PC-9 (cell line): ENCODE data around the gene TRPV5. TPM values are rescaled to one million over a fixed set of nuclear protein-coding genes. Genes with fewer than 3 reads are reported as not detected.

Experiments
- BruUV-seq: library from RNA; stranded (reverse); fragments of 400-500 nt; replicated peaks from 2 replicates; lab custom pipeline; 2021; lab: Mats Ljungman, UMichigan
- CTCF ChIA-PET: fragments of 300-600 bp; sonication (Branson Sonifier 250); formaldehyde crosslinking; loops from one replicate; lab custom pipeline; 2022; ENCODE audit warnings: antibody characterized with exemption; lab: Charles Lee
- POLR2A ChIA-PET: fragments of 300-600 bp; sonication (Branson Sonifier 250); formaldehyde crosslinking; loops from one replicate; lab custom pipeline; 2022; ENCODE audit warnings: antibody characterized with exemption; ENCODE audit not compliant: unreplicated experiment; lab: Charles Lee
- DNase-seq, 2 experiments: peaks; one replicate each; pipeline versions ENCODE4 v3.0.0 to v3.0.0-alpha.2; 2015 to 2022; ENCODE audit warnings: mixed read lengths in 1 of 2
- H2AFZ ChIP-seq: fragments of 200-600 bp; sonication (generic); 2 replicates; pipeline ENCODE4 v1.8.1; 2017; ENCODE audit warnings: antibody characterized with exemption
- H3F3A ChIP-seq: fragments of 200-600 bp; sonication (generic); 2 replicates; pipeline ENCODE4 v1.8.1; 2017; ENCODE audit warnings: antibody characterized with exemption, mild to moderate bottlenecking, low read depth; ENCODE audit not compliant: insufficient read depth
- H3K27ac ChIP-seq: fragments of 200-600 bp; sonication (generic); 2 replicates; pipeline ENCODE4 v1.6.1; 2016; ENCODE audit warnings: mixed run types
- H3K27me3 ChIP-seq: fragments of 200-600 bp; sonication (generic); 2 replicates; pipeline ENCODE4 v1.6.1; 2016; ENCODE audit warnings: low read depth, mixed run types; ENCODE audit not compliant: insufficient read depth
- H3K36me3 ChIP-seq: fragments of 200-600 bp; sonication (generic); 2 replicates; pipeline ENCODE4 v1.6.1; 2016; ENCODE audit warnings: low read depth, mixed run types
- H3K4me1 ChIP-seq: fragments of 200-600 bp; sonication (generic); replicated peaks from 2 replicates; pipeline ENCODE4 v1.6.1; 2016; ENCODE audit warnings: mixed run types; ENCODE audit not compliant: insufficient read depth
- H3K4me2 ChIP-seq: fragments of 200-600 bp; sonication (generic); 2 replicates; pipeline ENCODE4 v1.6.1; 2017; ENCODE audit warnings: mixed run types
- H3K4me3 ChIP-seq: fragments of 200-600 bp; sonication (generic); 2 replicates; pipeline ENCODE4 v1.6.1; 2016; ENCODE audit warnings: mixed run types
- H3K79me2 ChIP-seq: fragments of 200-600 bp; sonication (generic); 2 replicates; pipeline ENCODE4 v1.6.1; 2017; ENCODE audit warnings: low read depth, mixed run types
- H3K9me2 ChIP-seq: fragments of 200-600 bp; sonication (generic); 2 replicates; pipeline ENCODE4 v1.8.1; 2017; ENCODE audit warnings: mild to moderate bottlenecking; ENCODE audit not compliant: insufficient read depth
- H3K9me3 ChIP-seq: fragments of 200-600 bp; sonication (generic); 2 replicates; pipeline ENCODE4 v1.8.1; 2016; ENCODE audit warnings: low read depth; ENCODE audit not compliant: insufficient read depth
- H4K20me1 ChIP-seq: fragments of 200-600 bp; sonication (generic); 2 replicates; pipeline ENCODE4 v1.8.1; 2017; ENCODE audit not compliant: insufficient read depth
- CTCF ChIP-seq: fragments of 200-600 bp; sonication (generic); conservative IDR thresholded peaks from 2 replicates; pipeline ENCODE4 v1.6.1; 2017; ENCODE audit warnings: mixed run types, antibody characterized with exemption, mild to moderate bottlenecking, moderate library complexity
- EZH2 ChIP-seq: fragments of 200-600 bp; sonication (generic); IDR thresholded peaks from 2 replicates; pipeline ENCODE4 v1.8.0; 2017; ENCODE audit warnings: antibody characterized with exemption, low read depth
- intact Hi-C: fragments of 100-400 bp; cut with micrococcal nuclease; formaldehyde crosslinking; loops from one replicate; pipeline ENCODE4 v1.10.0; 2022; ENCODE audit not compliant: unreplicated experiment
- total RNA-seq: library from RNA; stranded (reverse); gene quantifications from 2 replicates; pipeline ENCODE4 v1.2.3, GENCODE V29; 2021

Gene TRPV5
- total RNA-seq, 1 experiment from 2014 or later: not detected

GRCh38 chr7:142860968-142861367, 72.6 kb downstream of the TRPV5 start:
- H2AFZ ChIP-seq: no peak overlapping the region
- no peaks in the 10 kb centered on the region for H3K9me2 ChIP-seq
- no peaks in the 10 kb centered on the region for H3K9me3 ChIP-seq
- no peaks in the 10 kb centered on the region for H3K27me3 ChIP-seq
- POLR2A ChIA-PET: interaction anchor here (0.7 kb wide), 1 partner anchor 232 kb away, joined by 3 read pairs; no protein-coding TSS in a partner anchor
- BruUV-seq: no TSS peak
- peaks cover 23% of the 10 kb centered on the region for H3K79me2 ChIP-seq
- no peak for TF ChIP-seq CTCF
- no peak for TF ChIP-seq EZH2
- H3K36me3 ChIP-seq: peaks cover 14% of the 10 kb centered on the region; the same call in 1 of the 2 replicates
- no peak for DNase-seq
- intact Hi-C loops: no loop called here
- peaks cover 10% of the 10 kb centered on the region; the same call in 1 of the 2 replicates for H3F3A ChIP-seq
- no peak overlapping the region for H3K4me2 ChIP-seq
- no peaks in the 10 kb centered on the region for H4K20me1 ChIP-seq
- no peak overlapping the region for H3K4me3 ChIP-seq
- CTCF ChIA-PET: interaction anchor here (0.6 to 1.5 kb wide), 3 partner anchors 12 to 463 kb away, joined by 3 to 7 read pairs (median 3); no protein-coding TSS in a partner anchor
- H3K4me1 ChIP-seq: peaks cover 35% of the 10 kb centered on the region
- H3K27ac ChIP-seq: no peak overlapping the region

GRCh38 chr7:142859829-142860228, 73.7 kb downstream of the TRPV5 start:
- Histone ChIP-seq H3K4me1 (peaks cover 40% of the 10 kb centered on the region), H3K9me3 (no peaks in the 10 kb centered on the region), H3K4me2 (no peak overlapping the region), H3K27ac (no peak overlapping the region), H3K4me3 (no peak overlapping the region), H3K9me2 (no peaks in the 10 kb centered on the region), H4K20me1 (no peaks in the 10 kb centered on the region), H2AFZ (no peak overlapping the region), H3K27me3 (no peaks in the 10 kb centered on the region), H3F3A (peaks cover 10% of the 10 kb centered on the region; the same call in 1 of the 2 replicates), H3K36me3 (peaks cover 14% of the 10 kb centered on the region; the same call in 1 of the 2 replicates), H3K79me2 (peaks cover 32% of the 10 kb centered on the region)
- intact Hi-C loops: no loop called here
- no peak for TF ChIP-seq EZH2
- TF ChIP-seq CTCF: no peak
- DNase-seq: peak; percentile 40 to 61
- BruUV-seq: no TSS peak
- ChIA-PET POLR2A (no interaction called here), CTCF (no interaction called here)

- no peak overlapping the region for H3K4me3 ChIP-seq
- no peaks in the 10 kb centered on the region for H3K27me3 ChIP-seq
- peaks cover 14% of the 10 kb centered on the region; the same call in 1 of the 2 replicates for H3K36me3 ChIP-seq
- TF ChIP-seq CTCF: no peak
- TF ChIP-seq EZH2: no peak
- no peak for DNase-seq
- POLR2A ChIA-PET: no interaction called here
- peaks cover 32% of the 10 kb centered on the region for H3K79me2 ChIP-seq
- H3K4me2 ChIP-seq: no peak overlapping the region
- peaks cover 10% of the 10 kb centered on the region; the same call in 1 of the 2 replicates for H3F3A ChIP-seq
- H2AFZ ChIP-seq: no peak overlapping the region
- H3K9me2 ChIP-seq: no peaks in the 10 kb centered on the region
- no peaks in the 10 kb centered on the region for H3K9me3 ChIP-seq
- no peaks in the 10 kb centered on the region for H4K20me1 ChIP-seq
- CTCF ChIA-PET: no interaction called here
- BruUV-seq: no TSS peak
- peaks cover 40% of the 10 kb centered on the region for H3K4me1 ChIP-seq
- intact Hi-C loops: no loop called here
- no peak overlapping the region for H3K27ac ChIP-seq
Measured at GRCh38 chr7:142859411-142859810, 74.1 kb downstream of the TRPV5 start.

Other genes with a start within 250 kb of the TRPV5 start
- 0.94 TPM in 1 of 2 replicates, not detected in the other for gene PRSS1, start 184.3 kb downstream of the TRPV5 start, total RNA-seq
- not detected in 2 replicates for gene PRSS2, start 162.8 kb downstream of the TRPV5 start, total RNA-seq
- gene EPHB6, start 78.7 kb downstream of the TRPV5 start, total RNA-seq: 39.2 and 72.9 TPM in 2 replicates
- gene TRPV6, start 48.0 kb downstream of the TRPV5 start, total RNA-seq: 13.5 and 14.7 TPM in 2 replicates
- gene LLCFC1, start 5.7 kb upstream of the TRPV5 start, total RNA-seq: not detected in 2 replicates
- 0.46 TPM in 1 of 2 replicates, not detected in the other for gene KEL, start 28.6 kb upstream of the TRPV5 start, total RNA-seq
- gene OR9A2, start 93.4 kb upstream of the TRPV5 start, total RNA-seq: not detected in 2 replicates
- not detected in 2 replicates for gene OR6V1, start 118.6 kb upstream of the TRPV5 start, total RNA-seq
- gene PIP, start 198.3 kb upstream of the TRPV5 start, total RNA-seq: not detected in 2 replicates
- gene TAS2R39, start 249.7 kb upstream of the TRPV5 start, total RNA-seq: not detected in 2 replicates